ENCODE measurements around the gene IFT20.

DNA sequence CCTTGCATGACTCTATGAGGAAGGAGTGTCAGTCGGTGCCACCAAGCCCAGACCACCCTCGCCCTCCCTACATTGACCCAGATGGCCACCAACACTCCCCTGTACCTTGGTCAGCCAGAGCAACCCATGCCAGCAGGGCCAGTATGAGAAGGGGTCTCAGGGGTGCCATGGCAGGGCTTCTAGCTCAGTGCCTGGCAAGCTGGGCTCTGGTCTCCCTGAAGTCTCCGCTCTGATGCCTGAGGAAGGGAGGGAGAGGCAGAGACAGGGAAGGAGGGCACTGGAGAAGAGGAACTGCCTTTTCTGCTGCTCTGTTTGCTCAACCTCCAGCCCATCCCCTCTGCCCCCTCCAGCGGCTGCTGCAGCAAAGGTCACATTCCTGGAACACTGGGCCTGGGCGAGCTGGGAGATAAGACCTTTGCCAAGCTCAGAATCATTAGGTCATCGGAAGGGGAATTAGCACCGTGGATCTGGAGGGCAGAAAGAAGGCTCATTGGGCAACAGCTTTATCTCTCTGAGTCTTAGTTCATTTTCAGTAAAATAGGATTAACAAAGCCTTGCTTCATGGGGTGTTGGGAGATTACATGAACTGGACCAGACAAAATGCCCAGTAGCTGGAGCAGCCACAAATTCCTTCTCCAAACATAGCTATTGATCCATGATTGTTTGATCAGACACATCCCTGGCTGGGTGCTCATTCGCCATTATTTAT, 34.9 kb upstream of the IFT20 start, which contains the start of gene VTN:
- TF ChIP-seq GATA3 (IDR thresholded peaks at IDR 0.05; ENCODE audit: low read depth, low read length) (no peak), GATA2 (IDR thresholded peaks at IDR 0.05; ENCODE audit: low read depth, low read length) (peak; percentile 57; the same call in 1 of the 2 replicates)

Measured in SH-SY5Y (cell line).